Hepatic stellate cell (primary cell): ENCODE measurements around the gene CMIP.

Experiments used
- DNase-seq: peaks from one replicate; pipeline ENCODE4 v3.0.0; 2011; ENCODE audit warnings: low spot score

CMIP gene

DNA sequence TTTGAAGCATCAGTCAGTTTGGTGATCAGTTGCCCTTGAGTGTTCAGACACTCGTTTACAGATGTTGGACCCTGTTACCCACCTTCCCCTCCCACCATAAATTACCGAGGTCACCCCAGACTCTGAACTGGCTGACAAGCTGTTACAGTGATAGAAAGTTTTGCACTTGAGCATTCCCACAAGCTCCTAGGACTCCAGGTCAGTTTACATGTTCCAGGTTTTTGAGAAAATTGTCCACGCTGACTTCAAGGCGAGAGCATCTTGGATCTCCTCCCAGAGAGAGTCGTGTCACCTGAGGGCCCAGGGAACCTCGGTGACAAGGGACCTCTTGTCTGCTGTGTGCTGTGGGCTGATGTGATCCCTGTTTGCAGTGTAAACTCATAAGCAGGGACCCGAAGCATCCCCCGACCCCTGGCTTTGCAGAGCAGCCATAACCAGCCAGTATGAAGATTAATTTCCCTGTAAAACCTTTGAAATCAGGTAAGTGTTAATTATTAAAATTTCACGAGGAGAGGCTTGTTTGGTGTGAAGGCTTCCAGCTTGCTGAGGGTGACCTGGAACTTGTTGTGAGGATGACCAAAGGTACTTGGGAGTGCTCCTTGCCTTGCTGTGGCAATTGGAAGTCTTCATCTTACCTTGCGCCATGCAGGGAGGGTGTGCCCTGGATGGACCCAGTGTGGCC lies 91.2 kb downstream of the CMIP start:
- no peak for DNase-seq

DNA sequence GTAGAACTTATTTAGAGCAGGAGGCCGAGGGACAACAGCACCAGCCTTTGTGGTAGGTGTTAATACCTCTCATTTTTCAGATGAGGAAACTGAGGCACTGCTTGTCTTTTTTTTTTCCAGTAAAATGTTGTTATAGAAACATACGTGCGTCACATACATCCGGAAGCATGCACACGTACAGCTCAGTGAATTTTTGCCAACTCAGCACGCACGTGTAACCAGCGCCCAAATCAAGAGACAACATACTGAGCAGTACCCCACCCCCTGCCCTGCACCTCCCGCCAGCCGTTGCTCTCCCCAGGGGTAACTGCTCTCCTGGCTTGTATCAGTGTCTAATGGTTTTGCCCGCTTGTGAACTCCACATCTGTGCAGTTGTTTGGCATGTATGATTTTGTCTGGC lies 92.0 kb downstream of the CMIP start:
- no peak for DNase-seq

DNA sequence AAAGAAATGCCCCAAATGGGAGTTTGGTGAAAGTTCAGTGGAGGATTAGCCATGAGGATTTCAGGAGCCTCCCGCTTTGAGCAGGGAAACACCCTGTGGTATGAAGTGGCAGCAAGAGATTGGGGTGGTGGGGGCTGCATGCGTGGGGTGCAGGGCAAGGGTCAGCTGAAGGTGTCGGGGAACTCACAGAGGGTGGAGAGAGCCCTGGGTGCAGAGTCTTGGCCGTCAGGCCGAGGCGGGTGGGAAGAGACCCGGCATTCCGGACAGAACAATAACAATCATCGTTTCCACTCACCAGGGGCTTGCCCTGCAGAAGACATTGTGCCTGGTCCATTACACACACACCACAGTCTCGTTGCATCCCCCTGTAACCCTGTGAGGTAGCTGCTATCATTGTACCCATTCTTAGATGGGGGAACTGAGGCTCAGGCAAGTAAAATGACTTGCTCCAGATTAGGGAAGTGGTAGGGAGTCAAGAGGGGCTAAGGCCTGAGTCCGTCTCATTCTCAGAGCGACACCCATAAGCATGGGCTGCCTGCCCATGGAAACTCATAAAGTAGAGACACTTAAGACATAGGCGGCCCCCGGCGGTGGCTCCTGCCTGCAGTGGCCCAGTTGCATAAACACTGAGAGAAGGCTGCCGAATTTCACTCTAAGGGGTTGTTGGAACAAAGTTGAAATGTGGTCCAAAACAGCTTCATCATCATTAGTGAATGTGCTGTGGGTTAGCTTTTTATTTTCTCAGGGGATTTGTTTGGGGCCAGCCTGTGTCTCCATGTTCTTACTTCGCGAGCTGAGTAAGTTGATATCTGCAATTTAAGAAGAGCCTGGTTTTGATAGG lies 93.3 kb downstream of the CMIP start:
- DNase-seq: no peak

- no peak for DNase-seq
Observed at GRCh38 chr16:81539009-81539758, 94.6 kb downstream of the CMIP start.

GRCh38 chr16:81539759-81540472 lies 95.3 kb downstream of the CMIP start:
- DNase-seq: no peak

DNA sequence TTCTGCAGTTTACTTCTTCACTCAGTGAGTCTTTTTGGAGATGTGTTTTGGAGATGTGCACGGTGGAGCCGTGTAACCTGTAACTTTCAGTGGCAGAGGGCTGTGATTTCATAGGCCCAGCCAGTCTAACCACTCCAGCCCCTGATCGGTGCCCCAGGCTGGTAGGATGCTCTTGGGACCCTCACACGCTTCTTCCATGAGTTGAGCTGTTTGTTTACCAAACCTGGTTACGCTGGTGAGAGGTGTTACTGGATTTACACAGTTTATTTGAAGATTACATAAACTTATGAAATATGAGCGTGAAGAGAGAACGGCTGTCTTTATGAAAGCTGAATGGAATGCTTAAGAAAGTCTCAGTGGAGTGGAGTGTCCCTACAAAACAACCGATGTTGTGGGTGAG lies 96.7 kb downstream of the CMIP start:
- DNase-seq: no peak

GRCh38 chr16:81542609-81543570 lies 98.3 kb downstream of the CMIP start:
- no peak for DNase-seq

DNA sequence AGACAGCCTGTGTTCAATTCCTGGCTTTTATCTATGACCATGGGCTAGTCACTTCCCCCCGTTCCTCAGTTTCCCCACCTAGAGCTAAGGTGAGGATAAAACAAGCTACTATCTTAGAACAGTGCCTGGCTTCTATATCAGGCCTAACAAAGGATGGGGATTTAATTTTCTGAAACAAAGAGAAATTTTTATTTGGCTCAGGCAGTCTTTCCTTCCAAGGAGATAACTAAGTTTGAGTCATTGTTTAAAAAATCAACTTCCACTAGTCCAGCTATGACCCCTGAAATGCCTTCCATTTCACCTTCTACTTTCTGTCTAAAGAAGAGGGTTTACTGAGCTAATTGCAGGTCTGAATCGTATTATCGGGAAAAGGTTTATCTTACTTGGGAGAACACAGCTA lies 99.0 kb downstream of the CMIP start:
- DNase-seq: no peak

GRCh38 chr16:81544261-81544660 lies 99.7 kb downstream of the CMIP start:
- no peak for DNase-seq

DNA sequence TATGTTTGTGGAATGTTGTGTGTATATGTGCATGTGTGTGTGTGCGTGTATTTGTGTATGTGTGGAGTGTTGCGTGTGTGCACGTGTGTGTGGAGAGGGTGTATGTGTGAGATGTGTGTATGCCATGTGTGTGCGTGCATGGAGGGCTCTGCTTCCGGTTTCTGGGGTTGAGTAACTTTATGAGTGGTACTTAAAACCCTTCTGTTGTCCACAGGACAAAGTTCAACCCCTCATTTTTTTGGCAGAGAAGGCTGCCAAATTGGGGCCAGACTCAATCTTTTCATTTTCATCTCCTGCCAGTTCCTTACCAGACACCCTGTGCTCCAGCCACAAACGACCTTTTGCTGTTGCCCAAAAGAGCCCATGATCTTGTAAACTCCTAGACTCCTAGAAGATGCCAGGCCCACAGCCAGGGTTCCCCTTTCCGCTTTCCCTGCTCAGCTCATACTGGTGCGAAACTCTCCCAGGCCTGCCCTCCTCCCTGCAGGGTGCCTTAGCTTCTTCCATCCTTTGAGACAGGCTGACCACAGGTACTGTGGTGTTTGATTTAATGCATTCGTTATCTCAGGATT lies 100.2 kb downstream of the CMIP start:
- no peak for DNase-seq

DNA sequence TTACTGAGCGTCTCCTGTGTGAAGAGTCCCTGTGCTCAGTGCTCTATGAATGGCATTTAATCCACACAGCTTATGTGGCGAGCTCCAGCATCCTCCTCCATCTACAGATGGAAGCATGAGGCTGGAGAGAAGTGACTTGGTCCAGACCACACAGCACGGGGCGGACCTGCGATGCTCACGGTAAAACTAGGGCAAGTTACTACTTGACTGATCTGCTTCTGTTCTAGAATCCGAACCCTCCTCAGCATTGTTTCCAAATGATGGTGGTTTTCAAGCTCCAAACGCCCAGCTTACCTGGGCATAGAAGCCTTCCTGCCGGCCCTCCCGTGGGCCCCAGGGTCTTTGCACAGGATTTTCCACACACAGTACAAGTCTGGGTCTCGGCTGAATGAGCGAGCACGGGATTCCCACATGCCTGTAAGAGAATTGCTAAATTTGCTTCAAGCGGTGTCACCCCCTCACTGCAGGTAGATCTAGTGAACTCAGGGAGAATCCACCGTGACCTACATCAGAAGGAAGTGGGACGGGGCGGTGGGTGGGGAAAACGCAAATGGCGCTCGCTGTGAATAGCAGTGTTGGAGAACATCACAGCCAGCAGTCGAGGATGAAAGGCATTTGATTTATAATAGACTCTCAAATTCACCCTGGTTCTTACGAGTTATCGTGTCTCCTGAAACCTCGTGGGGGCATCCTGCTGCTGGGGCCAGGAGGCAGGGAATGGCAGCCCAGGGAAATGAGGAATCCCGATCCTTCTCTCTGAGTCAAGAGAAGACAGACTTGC lies 101.1 kb downstream of the CMIP start:
- DNase-seq: no peak

GRCh38 chr16:81546781-81547180 lies 102.2 kb downstream of the CMIP start:
- DNase-seq: no peak

- no peak for DNase-seq
Observed at GRCh38 chr16:81547194-81547938, 102.8 kb downstream of the CMIP start.

DNA sequence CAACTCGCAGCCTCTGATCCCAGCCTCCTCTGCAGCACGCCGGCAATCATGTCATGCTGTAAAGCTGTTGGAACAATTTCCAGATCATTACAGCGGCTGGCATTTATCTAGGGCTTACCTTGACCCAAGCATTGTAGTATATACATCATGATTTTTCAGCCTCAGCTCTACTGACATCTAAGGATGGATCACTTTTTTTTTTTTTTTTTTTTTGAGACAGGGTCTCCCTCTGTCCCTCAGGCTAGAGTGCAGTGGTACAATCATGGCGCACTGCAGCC lies 103.3 kb downstream of the CMIP start:
- DNase-seq: no peak

- DNase-seq: no peak
Observed at GRCh38 chr16:81548551-81548875, 103.9 kb downstream of the CMIP start.

DNA sequence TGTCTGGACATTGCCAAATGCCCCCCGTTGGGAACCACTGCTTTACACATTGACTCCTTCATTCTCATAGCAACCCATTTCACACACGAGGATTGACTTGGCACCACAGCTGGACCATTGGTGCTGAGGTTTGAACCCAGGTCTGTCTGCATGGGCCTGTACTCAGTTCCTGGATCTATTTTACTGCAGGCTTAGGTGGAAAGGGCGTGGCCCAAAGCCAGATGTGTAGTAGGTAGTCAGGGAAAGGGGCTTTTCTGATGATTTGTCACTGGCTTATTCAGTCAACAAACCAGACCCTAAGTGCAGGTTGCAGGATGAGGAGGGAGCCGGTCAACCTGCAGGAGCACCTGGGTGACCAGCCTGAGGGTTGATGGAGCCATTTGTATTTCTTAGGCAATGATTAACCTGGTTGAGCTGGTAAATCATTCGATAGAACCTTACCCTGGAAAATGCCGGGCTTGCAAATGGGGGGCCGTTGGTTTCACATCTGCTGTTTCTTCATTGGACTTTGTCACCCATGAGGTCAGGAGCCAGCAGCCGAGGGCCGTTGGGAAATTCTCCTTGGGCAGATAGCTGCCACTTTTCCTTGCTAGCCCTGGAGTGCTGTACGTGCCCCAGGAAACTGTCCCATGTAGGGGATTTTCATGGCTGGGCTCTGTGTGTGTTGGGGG lies 104.4 kb downstream of the CMIP start:
- DNase-seq: no peak

GRCh38 chr16:81549547-81550431 lies 105.2 kb downstream of the CMIP start:
- DNase-seq: no peak

DNA sequence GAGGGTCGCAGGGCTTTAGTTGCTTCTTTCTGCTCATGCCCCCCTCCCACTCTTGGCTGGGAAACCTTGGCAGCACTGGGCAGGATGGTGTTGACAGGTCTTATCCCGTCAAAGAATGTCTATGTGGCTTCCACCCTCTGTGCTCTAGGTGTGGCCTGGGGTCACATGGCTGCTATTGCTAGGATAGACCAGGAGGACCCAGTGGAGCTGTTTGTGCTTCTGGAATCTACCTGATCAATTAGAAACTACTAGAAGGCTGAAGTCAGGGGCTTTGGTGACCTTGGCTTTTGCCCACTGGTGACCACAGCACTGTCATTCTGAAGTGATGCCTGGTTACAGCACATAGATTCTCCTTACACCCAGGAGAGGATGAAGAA lies 105.8 kb downstream of the CMIP start:
- DNase-seq: no peak
